HG03354 (cell line): ENCODE data around the gene ZGPAT.

ENCODE experiments used
- ATAC-seq: cut with Tn5 transposase; IDR thresholded peaks from one replicate; pipeline ENCODE4 v1.9.1; 2021; ENCODE audit warnings: mild to moderate bottlenecking; ENCODE audit not compliant: unreplicated experiment, poor library complexity, severe bottlenecking

ZGPAT gene

DNA sequence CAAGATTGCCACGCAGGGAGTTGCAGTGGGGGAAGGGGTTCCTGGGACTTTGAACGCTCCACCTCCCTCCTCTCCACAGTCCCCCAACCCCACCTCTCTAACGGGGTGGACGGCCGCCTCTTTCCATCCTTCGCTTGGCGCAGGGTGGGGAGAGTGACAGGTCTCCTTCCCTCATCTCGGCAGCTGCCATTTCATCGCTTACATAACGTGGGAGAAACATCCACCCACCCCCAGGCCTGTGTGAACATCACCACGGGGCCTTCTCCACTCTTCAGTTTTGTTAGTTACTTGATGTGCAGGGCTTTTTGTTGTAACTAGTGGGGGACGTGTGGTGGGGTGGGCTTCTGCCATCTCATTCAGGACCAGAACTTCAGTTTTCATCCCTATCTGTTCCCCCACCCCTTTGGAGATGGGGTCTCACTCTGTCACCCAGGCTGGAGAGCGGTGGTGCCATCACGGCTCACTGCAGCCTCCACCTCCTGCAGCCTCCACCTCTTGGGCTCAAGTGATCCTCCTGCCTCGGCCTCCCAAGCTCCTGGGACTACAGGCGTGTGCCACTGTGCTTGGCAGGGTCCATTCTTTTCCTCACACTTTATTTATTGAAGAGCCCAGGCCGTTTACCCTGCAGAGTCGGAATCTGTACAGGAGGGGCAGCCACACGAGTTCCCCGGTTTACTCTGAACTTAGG, 32.0 kb upstream of the ZGPAT start:
- ATAC-seq = no peak

DNA sequence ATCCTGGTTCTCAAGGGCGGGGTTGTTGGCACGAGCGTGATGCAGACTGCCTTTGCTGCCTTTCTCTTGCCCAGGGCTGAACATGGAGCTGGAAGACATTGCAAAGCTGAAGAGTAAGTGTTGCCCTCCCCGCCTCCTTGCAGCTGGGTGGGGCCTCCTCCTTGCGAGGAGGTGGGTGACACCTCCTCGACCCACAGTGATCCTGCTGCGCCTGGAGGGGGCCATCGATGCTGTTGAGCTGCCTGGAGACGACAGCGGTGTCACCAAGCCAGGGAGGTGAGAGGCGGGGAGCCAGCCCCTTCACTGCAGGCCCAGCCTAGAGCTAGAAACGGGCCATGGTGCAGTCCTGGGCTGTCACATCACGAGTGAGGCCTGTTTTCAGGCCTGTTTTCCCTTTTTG, 29.8 kb upstream of the ZGPAT start:
- ATAC-seq = no peak

GRCh38 chr20:63678667-63679465, 29.0 kb upstream of the ZGPAT start:
- ATAC-seq = no peak

GRCh38 chr20:63679799-63680305, 28.0 kb upstream of the ZGPAT start:
- no peak for ATAC-seq

DNA sequence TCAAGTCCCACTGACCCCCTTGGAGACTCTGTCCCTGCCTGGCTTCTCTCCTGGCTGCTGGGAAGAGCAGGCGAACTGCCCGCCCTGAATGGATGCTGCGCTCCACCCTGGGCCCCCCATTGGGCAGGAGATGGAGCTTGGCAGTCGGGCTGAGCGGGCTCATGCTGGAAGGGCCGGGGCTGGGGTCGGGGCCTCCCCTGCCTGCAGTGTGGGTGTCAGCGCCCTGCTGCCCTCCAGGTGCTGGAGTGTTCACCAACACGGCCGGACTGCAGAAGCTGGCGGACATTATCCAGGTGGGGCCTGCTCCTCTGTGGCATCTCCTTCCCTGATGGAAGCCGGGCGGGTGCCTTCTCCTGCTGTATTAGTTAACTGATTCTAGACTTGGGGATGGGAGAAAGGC, 27.4 kb upstream of the ZGPAT start:
- no peak for ATAC-seq

DNA sequence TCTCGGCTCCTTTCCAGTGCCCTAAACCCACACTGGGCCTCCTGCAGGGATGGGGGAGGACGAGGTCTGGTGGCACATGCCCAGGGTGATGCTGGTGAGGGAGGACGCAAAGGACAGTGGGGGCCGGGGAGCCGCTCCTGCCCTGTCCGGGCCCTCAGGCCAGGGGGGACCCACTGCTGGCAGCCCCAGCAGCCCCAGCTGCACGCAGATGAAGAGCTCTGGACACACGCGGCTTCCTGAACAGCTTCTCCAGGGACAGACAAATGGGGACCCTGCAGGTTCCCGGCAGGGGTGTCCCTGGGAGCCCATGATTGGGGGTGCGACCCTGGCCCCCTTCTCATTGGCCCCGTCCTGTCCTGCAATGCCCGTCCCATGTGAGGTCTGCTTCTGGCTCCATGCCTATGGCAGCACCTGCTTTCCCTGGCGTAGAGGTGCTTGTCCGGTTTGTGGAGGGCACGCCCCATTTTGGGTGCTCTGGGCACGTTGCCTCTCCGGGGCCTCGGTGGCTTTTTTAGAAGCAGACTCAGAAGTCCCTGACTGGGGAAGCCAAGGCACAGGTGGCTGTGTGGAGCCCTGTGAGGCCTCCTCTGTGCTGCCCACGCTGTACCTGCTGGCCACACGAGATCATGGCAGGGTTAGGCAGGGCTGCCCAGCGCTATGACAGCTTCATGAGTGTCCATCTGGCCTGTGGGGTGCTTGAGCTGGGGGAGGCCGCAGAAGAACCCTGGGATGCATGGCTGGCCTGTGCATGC, 26.8 kb upstream of the ZGPAT start:
- ATAC-seq = no peak

DNA sequence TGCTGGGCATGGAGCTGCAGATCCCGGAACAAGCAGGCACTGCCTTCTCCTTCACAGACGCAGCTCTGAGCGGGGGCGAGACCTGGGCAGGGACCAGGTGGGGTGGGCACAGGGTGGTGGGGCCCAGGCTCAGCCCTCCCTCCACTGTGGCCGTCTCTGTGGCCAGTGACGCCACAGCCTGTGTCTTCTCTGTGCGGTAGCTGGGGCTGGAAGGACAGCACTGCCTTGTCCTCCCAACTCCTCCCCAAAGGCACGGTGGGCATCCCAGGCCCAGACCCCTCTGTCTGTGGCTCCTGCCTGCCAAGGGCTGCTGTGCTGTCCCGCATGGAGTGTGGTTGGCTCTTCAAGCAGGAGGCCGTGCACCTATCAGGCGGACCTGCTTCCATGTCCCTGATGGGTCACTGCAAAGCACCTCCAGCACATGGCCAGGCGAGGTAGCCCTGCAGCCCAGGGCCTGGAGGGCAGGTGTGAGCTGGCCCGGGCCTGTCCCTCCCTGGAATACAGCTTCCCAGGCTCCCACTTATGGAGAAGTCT, 26.2 kb upstream of the ZGPAT start:
- no peak for ATAC-seq

DNA sequence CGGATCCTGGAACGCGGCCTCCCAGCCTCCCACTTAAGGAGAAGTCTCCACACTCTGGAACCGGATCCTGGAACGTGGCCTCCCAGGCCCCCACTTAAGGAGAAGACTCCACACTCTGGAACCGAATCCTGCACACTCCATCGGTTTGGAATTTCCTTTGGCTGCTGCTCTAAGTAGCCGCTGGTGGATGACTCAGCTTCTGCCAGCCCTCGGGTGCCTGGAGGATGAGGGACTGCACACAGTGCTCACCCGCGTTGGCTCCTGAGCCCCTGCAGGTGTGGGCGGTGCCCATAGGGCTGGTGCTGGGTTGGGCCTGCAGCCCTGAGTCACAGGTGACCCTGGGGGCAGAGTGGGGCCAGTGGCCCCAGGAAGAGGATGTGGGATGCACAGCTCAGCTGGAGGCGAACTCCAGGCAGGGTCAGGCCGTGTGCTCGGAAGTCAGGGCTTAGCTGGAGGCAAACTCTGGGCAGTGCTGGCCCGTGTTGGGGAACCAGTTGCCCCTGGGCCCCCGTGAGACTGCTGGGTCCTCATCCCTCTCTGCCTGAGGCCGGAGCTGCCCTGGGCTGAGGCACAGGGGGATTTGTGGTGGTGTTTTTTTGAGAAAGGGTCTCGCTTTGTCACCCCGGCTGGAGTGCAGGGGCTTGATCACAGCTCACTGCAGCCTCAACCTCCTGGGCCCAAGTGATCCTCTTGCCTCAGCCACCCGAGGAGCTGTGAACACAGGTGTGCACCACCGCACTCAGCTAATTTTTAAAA, 25.3 kb upstream of the ZGPAT start:
- ATAC-seq = no peak

- ATAC-seq = no peak
Observed at GRCh38 chr20:63685269-63686026, 22.4 kb upstream of the ZGPAT start.

- ATAC-seq = no peak
Observed at GRCh38 chr20:63686094-63686491, 21.7 kb upstream of the ZGPAT start.

DNA sequence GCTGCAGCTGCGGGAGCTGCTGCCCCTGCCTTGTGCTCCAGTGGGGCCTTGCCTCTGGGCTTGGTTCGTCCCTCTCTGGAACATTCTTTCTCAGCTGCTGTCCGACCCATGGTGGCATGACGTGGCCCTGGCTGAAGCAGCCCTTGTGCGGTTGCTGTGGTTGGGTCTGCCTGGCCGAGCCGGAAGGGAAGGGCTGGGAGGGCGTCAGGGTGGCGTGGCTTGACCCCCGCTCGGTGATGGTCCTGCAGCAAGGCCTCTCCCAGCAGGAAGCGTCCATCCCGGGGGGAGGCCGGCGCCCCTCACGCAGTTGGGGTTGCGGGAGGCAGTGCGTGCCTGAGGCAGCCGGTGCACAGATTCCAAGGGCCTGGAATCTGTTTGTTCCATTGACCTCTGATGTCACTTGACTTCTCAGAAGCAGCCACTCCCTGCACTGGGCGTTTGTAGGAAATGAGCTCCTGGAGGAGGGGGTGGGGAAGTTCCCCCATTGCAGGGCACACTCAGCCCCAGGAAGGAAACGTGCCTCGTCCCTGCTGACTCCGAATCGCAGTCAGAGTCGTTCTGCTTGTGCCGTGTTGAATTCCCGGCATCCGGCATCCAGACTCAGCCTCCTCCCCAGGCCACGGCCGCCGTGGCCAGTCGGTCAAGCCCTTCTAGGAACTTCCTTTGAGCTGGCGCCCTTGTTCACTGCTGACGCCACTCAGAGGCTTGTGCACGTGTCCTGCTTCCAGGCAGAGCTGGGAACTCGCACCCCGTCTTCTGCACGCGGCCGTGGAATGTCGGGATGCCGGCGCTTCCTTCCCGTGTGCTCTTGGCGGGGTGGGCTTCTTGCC, 21.1 kb upstream of the ZGPAT start:
- ATAC-seq = no peak

- ATAC-seq = no peak
Observed at GRCh38 chr20:63687419-63688178, 20.2 kb upstream of the ZGPAT start.

DNA sequence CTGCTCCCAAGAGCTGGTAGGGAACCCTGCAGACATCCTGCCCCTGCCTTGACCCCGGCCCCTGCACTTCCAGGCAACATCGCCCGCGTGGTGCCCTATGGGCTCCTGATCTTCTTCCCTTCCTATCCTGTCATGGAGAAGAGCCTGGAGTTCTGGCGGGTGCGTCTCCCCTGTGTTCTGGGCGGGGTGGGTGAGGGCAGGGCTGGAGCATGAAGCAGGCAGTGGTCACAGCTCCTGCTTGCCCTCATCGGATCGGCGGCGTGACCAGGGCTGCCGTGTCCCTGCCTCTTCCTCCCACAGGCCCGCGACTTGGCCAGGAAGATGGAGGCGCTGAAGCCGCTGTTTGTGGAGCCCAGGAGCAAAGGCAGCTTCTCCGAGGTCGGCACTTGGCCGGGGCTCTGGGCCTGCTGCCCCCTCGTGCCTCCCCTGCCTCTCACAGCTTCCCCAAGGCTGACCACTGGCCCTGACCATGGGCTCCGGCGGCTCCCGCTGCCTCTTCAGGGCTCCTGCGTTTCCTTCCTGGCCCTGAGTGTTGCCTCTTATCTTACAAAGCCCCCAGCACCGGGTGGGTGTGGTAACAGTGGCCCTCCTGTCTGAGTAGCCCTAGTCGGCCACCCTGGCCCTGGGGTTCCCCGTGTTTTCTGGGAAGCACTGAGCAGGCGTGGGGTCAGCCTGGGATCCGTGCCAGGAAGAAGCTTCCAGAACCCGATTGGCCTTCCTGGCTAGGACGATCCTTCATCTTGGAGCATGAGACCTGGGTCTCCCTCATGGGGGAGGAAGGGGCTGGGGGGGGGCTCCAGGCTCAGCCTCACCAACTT, 19.4 kb upstream of the ZGPAT start:
- ATAC-seq = no peak

- ATAC-seq = no peak
Observed at GRCh38 chr20:63689046-63690002, 18.5 kb upstream of the ZGPAT start.
